Glutamatergic neuron (in vitro differentiated cells): Measurements from ENCODE around the gene UBE2F. TPM values are rescaled to one million over a fixed set of nuclear protein-coding genes. Genes with fewer than 3 reads are reported as not detected.
A peak's percentile ranks its signal among the peaks of the same experiment; 100 is the strongest.

Source experiments
- DNase-seq: peaks from one replicate; pipeline ENCODE4 v3.0.0; 2022
- H3K27ac Mint-ChIP-seq: one replicate; pipeline ENCODE4 v1.8.0; 2020; ENCODE audit warnings: mild to moderate bottlenecking, mixed read lengths, inconsistent platforms; ENCODE audit not compliant: unreplicated experiment
- H3K27me3 Mint-ChIP-seq: one replicate; pipeline ENCODE4 v1.8.0; 2020; ENCODE audit warnings: mild to moderate bottlenecking, moderate library complexity, mixed read lengths, inconsistent platforms; ENCODE audit not compliant: unreplicated experiment
- H3K36me3 Mint-ChIP-seq: one replicate; pipeline ENCODE4 v1.8.0; 2020; ENCODE audit warnings: mild to moderate bottlenecking, mixed read lengths, inconsistent platforms; ENCODE audit not compliant: unreplicated experiment
- H3K4me1 Mint-ChIP-seq: one replicate; pipeline ENCODE4 v1.8.0; 2020; ENCODE audit warnings: mild to moderate bottlenecking, low read depth, mixed read lengths, inconsistent platforms; ENCODE audit not compliant: unreplicated experiment
- H3K4me3 Mint-ChIP-seq: one replicate; pipeline ENCODE4 v1.8.0; 2020; ENCODE audit warnings: mild to moderate bottlenecking, mixed read lengths, inconsistent platforms; ENCODE audit not compliant: unreplicated experiment
- H3K9me3 Mint-ChIP-seq: one replicate; pipeline ENCODE4 v1.8.0; 2020; ENCODE audit warnings: mild to moderate bottlenecking, moderate library complexity, mixed read lengths, inconsistent platforms; ENCODE audit not compliant: unreplicated experiment
- CTCF ChIP-seq: fragments of 200-600 bp; sonication (generic); IDR thresholded peaks from one replicate; pipeline ENCODE4 v1.5.0; 2021; ENCODE audit not compliant: partially characterized antibody, unreplicated experiment
- long read RNA-seq: library from polyadenylated mRNA; unstranded; transcript quantifications from one replicate; pipeline ENCODE4 v2.0.0, GENCODE V29; 2020; ENCODE audit not compliant: unreplicated experiment
- total RNA-seq: library from RNA; stranded (reverse); fragmentation: NEBNext Ultra II Directional; extraction: Animal tissue kit (Norgen Biotek cat#: 25700); gene quantifications from one replicate; pipeline ENCODE4 v1.2.1, GENCODE V29; 2021; ENCODE audit not compliant: unreplicated experiment

The UBE2F gene
- 43.0 TPM for total RNA-seq
- long read RNA-seq, transcript UBE2F-201 (10 exons, 2,009 nt) = major isoform, 19 of 36 reads
- long read RNA-seq, transcript UBE2F-215 (9 exons, 1,242 nt) = minor isoform, 7 of 36 reads
- long read RNA-seq, partial matches to known transcripts = 2 of 36 reads
- long read RNA-seq, other reads (novel, unspliced or antisense) = 3 of 36 reads

- no peak for TF ChIP-seq CTCF
- peaks cover 24% of the 10 kb centered on the region for H3K4me1 Mint-ChIP-seq
- peak; percentile 99 for DNase-seq
- H3K27me3 Mint-ChIP-seq = peaks cover 14% of the 10 kb centered on the region
- peaks cover 12% of the 10 kb centered on the region for H3K9me3 Mint-ChIP-seq
- H3K4me3 Mint-ChIP-seq = peak within 1 kb of the TSS; percentile 92
- H3K36me3 Mint-ChIP-seq = peaks cover 7% of the 10 kb centered on the region
- H3K27ac Mint-ChIP-seq = peak within 1 kb of the TSS; percentile 78
Observed at GRCh38 chr2:237966565-237967462, at the start of gene UBE2F. TSS of gene UBE2F (plus strand) at chr2:237967014. CDS start at chr2:237973108, 6,094 bp downstream.

- peak overlapping the region; percentile 43 for H3K27ac Mint-ChIP-seq
- no peak for DNase-seq
- H3K4me1 Mint-ChIP-seq = peaks cover 6% of the 10 kb centered on the region
- no peak overlapping the region for H3K4me3 Mint-ChIP-seq
- TF ChIP-seq CTCF = no peak
- H3K36me3 Mint-ChIP-seq = no peaks in the 10 kb centered on the region
- H3K9me3 Mint-ChIP-seq = no peaks in the 10 kb centered on the region
- H3K27me3 Mint-ChIP-seq = peaks cover 4% of the 10 kb centered on the region
Observed at GRCh38 chr2:237917696-237918374, 49.0 kb upstream of the UBE2F start.

GRCh38 chr2:237919593-237919992, 47.2 kb upstream of the UBE2F start:
- peaks cover 4% of the 10 kb centered on the region for H3K36me3 Mint-ChIP-seq
- peaks cover 8% of the 10 kb centered on the region for H3K4me1 Mint-ChIP-seq
- H3K4me3 Mint-ChIP-seq = no peak overlapping the region
- DNase-seq = no peak
- TF ChIP-seq CTCF = no peak
- H3K27ac Mint-ChIP-seq = no peak overlapping the region
- no peaks in the 10 kb centered on the region for H3K9me3 Mint-ChIP-seq
- H3K27me3 Mint-ChIP-seq = peaks cover 5% of the 10 kb centered on the region

GRCh38 chr2:237920673-237921072, 46.1 kb upstream of the UBE2F start:
- no peak for DNase-seq
- Mint-ChIP-seq H3K4me3 (no peak overlapping the region), H3K27ac (peak overlapping the region; percentile 50), H3K9me3 (no peaks in the 10 kb centered on the region), H3K27me3 (peaks cover 4% of the 10 kb centered on the region), H3K36me3 (peaks cover 4% of the 10 kb centered on the region), H3K4me1 (peaks cover 8% of the 10 kb centered on the region)
- no peak for TF ChIP-seq CTCF
